GM12875 (cell line): Measurements from ENCODE around the gene MACF1.

Experiments used
- H3K4me3 ChIP-seq: one replicate; pipeline ENCODE4 v1.5.1; 2011; ENCODE audit warnings: low read depth, low read length, control low read depth
- TF ChIP-seq, protein P1 (sequence below): IDR thresholded peaks from 2 replicates; pipeline ENCODE4 v1.5.1; 2011; ENCODE audit warnings: low read depth, mild to moderate bottlenecking, control low read depth, inconsistent platforms, low read length, moderate library complexity, borderline replicate concordance; ENCODE audit not compliant: insufficient read depth

MACF1 gene

DNA sequence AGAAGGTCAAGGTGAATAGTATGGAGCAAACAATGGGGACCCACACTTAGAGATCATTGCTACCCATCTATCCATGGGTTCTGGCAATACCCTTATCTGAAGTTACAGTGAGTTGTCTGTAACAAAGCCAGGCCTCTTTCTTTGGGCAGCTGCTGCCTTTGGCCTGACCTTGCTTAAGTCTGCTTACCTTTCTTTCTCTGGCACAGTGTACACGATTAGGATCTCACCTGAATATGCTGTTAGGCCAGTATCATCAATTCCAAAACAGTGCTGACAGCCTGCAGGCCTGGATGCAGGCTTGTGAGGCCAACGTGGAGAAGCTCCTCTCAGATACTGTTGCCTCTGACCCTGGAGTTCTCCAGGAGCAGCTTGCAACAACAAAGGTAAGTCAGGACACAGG, 154.0 kb downstream of the MACF1 start:
- TF ChIP-seq, protein P1, sequence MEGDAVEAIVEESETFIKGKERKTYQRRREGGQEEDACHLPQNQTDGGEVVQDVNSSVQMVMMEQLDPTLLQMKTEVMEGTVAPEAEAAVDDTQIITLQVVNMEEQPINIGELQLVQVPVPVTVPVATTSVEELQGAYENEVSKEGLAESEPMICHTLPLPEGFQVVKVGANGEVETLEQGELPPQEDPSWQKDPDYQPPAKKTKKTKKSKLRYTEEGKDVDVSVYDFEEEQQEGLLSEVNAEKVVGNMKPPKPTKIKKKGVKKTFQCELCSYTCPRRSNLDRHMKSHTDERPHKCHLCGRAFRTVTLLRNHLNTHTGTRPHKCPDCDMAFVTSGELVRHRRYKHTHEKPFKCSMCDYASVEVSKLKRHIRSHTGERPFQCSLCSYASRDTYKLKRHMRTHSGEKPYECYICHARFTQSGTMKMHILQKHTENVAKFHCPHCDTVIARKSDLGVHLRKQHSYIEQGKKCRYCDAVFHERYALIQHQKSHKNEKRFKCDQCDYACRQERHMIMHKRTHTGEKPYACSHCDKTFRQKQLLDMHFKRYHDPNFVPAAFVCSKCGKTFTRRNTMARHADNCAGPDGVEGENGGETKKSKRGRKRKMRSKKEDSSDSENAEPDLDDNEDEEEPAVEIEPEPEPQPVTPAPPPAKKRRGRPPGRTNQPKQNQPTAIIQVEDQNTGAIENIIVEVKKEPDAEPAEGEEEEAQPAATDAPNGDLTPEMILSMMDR, result no peak

DNA sequence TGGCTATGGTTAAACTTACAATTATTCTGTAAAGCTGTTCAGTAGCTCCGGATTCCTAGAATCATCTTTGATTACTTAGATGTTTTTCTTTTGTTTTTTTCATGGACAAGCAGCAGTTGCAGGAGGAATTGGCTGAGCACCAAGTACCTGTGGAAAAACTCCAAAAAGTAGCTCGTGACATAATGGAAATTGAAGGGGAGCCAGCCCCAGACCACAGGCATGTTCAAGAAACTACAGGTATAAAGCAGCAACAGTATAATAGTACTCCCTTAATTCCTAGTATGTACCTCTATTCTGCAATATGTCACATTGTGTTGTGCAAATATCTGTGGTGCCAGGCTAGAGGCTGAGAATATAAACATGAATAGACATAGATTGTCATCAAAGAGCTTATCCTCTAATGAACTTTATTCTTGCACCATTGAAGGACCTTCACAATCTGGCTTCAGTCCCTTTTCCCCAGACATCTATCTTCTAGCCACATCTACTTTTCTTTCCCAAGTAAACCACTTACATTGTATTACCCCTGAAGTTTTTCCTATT, 154.6 kb downstream of the MACF1 start:
- H3K4me3 ChIP-seq, result no peak overlapping the region
- TF ChIP-seq, protein P1, result no peak

More for the DNA sequence above, 154.0 kb downstream of the MACF1 start:
- H3K4me3 ChIP-seq, result no peak overlapping the region

DNA sequence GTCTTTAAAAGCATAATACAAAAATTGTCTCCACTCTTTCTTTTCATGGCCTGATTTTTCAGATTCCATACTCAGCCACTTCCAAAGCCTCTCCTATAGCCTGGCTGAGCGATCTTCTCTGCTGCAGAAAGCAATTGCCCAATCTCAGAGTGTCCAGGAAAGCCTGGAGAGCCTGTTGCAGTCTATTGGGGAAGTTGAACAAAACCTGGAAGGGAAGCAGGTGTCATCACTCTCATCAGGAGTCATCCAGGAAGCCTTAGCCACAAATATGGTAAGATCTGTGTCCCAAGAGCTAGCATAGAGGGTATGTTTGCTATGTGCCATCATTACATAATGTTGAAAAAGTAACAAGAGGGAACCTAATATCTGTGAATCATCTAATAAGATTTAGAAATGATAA, 156.2 kb downstream of the MACF1 start:
- TF ChIP-seq, protein P1, result no peak

DNA sequence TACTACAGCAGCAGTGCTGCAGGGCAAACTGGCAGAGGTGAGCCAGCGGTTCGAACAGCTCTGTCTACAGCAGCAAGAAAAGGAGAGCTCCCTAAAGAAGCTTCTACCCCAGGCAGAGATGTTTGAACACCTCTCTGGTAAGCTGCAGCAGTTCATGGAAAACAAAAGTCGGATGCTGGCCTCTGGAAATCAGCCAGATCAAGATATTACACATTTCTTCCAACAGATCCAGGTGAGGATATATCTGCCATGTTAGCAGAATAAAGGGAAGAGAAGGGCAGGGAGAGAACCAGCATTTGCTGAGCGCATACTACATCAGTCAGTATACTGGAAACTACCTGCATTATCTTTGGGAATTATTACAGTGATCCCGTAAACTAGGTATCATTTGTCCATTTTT, 157.0 kb downstream of the MACF1 start:
- TF ChIP-seq, protein P1, result no peak
- H3K4me3 ChIP-seq, result no peak overlapping the region

More for the DNA sequence above, 156.2 kb downstream of the MACF1 start:
- no peak overlapping the region for H3K4me3 ChIP-seq

DNA sequence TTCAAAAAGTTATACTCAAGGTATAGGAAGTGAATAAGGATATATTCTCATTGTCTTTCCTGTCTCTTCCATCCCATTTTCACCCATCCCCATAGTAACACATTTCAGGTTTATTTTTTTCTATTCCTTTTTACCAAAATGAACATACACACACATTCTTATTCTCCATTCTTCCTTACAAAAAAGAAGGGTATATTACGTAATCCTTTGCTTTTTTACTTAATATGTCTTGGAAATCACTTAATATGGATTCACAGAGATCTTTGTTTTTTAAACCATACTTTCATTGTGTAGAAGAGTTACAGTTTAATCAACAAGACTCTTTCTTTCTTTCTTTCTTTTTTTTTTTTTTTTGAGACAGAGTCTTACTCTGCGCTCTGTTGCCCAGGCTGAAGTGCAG, 158.8 kb downstream of the MACF1 start:
- TF ChIP-seq, protein P1, result no peak
- H3K4me3 ChIP-seq, result no peak overlapping the region

DNA sequence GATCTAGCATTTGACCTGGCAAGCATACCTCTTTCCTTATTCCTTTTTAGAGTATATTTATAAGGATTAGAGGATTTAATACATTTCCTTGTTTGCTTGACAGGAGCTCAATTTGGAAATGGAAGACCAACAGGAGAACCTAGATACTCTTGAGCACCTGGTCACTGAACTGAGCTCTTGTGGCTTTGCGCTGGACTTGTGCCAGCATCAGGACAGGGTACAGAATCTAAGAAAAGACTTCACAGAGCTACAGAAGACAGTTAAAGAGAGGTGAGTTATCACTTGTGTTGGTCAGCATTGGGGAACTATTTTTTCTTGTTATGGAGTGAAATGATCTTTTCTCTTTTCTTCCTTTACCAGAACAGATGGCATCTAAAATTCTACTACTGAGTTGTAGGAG, 163.6 kb downstream of the MACF1 start:
- no peak overlapping the region for H3K4me3 ChIP-seq

DNA sequence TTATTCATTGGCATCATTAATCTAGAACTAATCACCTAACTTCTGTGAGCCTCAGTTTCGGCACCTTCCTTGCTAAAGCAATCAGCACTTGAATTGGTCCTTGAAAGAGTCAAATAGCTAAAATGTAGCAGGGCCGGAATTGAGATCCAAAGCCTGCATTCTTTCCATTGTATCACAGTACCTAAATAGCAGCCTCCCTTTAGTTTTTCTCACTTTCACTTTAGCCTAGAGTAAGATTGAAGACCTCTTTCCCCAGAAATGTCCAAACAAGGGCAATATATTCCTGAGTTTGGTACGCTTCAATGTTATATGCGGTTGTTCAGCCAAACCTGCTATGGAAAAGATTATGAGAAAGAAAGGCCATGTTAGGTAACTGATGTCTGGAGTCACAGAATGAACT, 165.1 kb downstream of the MACF1 start:
- no peak overlapping the region for H3K4me3 ChIP-seq
- TF ChIP-seq, protein P1, result no peak

More for the DNA sequence above, 163.6 kb downstream of the MACF1 start:
- TF ChIP-seq, protein P1, result no peak
